Osteoblast (primary cell): ENCODE data around the gene THAP7. TPM values are rescaled to one million over a fixed set of nuclear protein-coding genes. Genes with fewer than 3 reads are reported as not detected.

Experiments
- DNase-seq: peaks from one replicate; pipeline ENCODE4 v3.0.0; 2011; ENCODE audit warnings: low spot score, mixed read lengths; ENCODE audit not compliant: insufficient read length; ENCODE audit errors: missing footprints
- H2AFZ ChIP-seq: 2 replicates; pipeline ENCODE4 v1.6.0; 2011; ENCODE audit warnings: mild to moderate bottlenecking, low read length
- H3K27ac ChIP-seq: 2 replicates; pipeline ENCODE4 v1.5.1; 2011; ENCODE audit warnings: mild to moderate bottlenecking, low read depth, low read length, moderate library complexity
- H3K27me3 ChIP-seq: 2 replicates; pipeline ENCODE4 v1.6.0; 2012; ENCODE audit warnings: mild to moderate bottlenecking, control low read depth, inconsistent platforms, low read length, moderate library complexity; ENCODE audit not compliant: insufficient read depth
- H3K36me3 ChIP-seq: 2 replicates; pipeline ENCODE4 v1.5.1; 2011; ENCODE audit warnings: mild to moderate bottlenecking, low read length, control low read depth, moderate library complexity; ENCODE audit not compliant: insufficient read depth
- H3K4me1 ChIP-seq: 2 replicates; pipeline ENCODE4 v1.5.1; 2011; ENCODE audit warnings: mild to moderate bottlenecking, low read length, control low read depth, moderate library complexity; ENCODE audit not compliant: insufficient read depth
- H3K4me2 ChIP-seq: 2 replicates; pipeline ENCODE4 v1.6.0; 2011; ENCODE audit warnings: mild to moderate bottlenecking, low read length; ENCODE audit not compliant: insufficient read depth
- H3K4me3 ChIP-seq: fragments of 200-600 bp; sonication (generic); 3 replicates; pipeline ENCODE4 v1.5.1; 2012; ENCODE audit warnings: mild to moderate bottlenecking, low read length, inconsistent platforms; ENCODE audit not compliant: insufficient read depth
- H3K79me2 ChIP-seq: 2 replicates; pipeline ENCODE4 v1.6.0; 2012; ENCODE audit warnings: mild to moderate bottlenecking, low read length, control low read depth, inconsistent platforms; ENCODE audit not compliant: insufficient read depth
- H3K9me3 ChIP-seq: 2 replicates; pipeline ENCODE4 v1.5.1; 2011; ENCODE audit warnings: low read depth, low read length, control low read depth
- H4K20me1 ChIP-seq: 2 replicates; pipeline ENCODE4 v1.6.0; 2012; ENCODE audit warnings: mild to moderate bottlenecking, low read length, control low read depth; ENCODE audit not compliant: insufficient read depth
- total RNA-seq: library from RNA; depleted of rRNA; stranded (reverse); fragments of >200 nt; gene quantifications from 2 replicates; pipeline ENCODE4 v1.2.3, GENCODE V29; 2012
- TF ChIP-seq, protein P1 (sequence below): IDR thresholded peaks from 2 replicates; pipeline ENCODE4 v1.5.1; 2011; ENCODE audit warnings: mild to moderate bottlenecking, low read depth, low read length, moderate library complexity; ENCODE audit errors: extremely low read depth

THAP7 gene
- total RNA-seq, 1 donor = 24.2 TPM

- Histone ChIP-seq H3K4me2 (no peak overlapping the region), H3K9me3 (no peaks in the 10 kb centered on the region), H3K4me3 (no peak overlapping the region), H3K4me1 (no peaks in the 10 kb centered on the region), H3K27ac (no peak overlapping the region), H4K20me1 (peaks cover 3% of the 10 kb centered on the region), H3K27me3 (peaks cover 31% of the 10 kb centered on the region), H2AFZ (no peak overlapping the region), H3K79me2 (no peaks in the 10 kb centered on the region), H3K36me3 (no peaks in the 10 kb centered on the region)
- DNase-seq = no peak
- TF ChIP-seq, protein P1, sequence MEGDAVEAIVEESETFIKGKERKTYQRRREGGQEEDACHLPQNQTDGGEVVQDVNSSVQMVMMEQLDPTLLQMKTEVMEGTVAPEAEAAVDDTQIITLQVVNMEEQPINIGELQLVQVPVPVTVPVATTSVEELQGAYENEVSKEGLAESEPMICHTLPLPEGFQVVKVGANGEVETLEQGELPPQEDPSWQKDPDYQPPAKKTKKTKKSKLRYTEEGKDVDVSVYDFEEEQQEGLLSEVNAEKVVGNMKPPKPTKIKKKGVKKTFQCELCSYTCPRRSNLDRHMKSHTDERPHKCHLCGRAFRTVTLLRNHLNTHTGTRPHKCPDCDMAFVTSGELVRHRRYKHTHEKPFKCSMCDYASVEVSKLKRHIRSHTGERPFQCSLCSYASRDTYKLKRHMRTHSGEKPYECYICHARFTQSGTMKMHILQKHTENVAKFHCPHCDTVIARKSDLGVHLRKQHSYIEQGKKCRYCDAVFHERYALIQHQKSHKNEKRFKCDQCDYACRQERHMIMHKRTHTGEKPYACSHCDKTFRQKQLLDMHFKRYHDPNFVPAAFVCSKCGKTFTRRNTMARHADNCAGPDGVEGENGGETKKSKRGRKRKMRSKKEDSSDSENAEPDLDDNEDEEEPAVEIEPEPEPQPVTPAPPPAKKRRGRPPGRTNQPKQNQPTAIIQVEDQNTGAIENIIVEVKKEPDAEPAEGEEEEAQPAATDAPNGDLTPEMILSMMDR = no peak
Observed at GRCh38 chr22:20967697-20968211, 34.2 kb downstream of the THAP7 start.

DNA sequence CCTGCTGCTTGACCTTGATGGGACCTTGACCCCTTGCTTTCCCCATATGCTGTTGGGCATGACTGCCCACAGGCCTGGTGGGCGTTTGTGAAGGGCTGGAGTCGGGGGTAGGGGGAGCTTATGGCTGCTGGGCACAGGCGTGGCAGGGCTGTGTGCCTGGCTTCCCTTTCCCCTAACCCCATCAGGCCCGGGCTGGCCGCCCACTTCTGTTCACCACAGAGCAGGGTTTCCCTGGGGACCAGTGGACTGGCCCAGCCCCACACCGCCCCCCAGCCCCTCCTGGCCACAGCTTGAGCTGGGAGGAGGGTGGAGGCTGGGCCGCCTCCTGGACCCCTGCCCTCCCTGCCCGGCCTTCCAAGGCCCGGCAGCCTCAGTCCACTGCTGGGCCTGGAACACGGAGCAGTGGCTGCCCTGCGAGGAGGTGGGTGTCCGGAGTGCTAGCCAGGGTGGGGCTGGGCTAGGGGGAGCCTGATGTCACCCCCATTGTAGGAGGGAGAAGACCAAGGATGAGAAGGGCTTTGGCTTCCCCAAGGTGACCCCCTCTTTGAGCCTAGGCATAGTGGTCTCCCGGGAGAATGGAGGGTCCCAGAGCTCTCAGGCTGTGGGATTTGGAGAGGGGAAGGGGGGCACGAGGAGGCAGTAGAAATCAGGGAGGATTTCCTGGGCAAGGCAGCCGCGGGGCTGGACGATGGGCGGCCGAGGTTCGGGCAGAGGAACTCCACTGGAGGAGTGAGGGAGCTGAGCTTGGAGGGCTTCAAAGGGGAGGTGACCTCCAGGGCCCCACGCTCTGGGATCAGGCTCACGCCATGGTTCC lies 34.8 kb downstream of the THAP7 start, which contains the start of gene AIFM3:
AIFM3 (plus strand) TSS at position 373 of the 814 bp plus-strand sequence. CDS start 690 bp downstream, outside the sequence.
- Histone ChIP-seq H3K79me2 (no peaks in the 10 kb centered on the region), H3K9me3 (no peaks in the 10 kb centered on the region), H3K4me1 (no peaks in the 10 kb centered on the region), H3K36me3 (no peaks in the 10 kb centered on the region), H3K27me3 (peaks cover 31% of the 10 kb centered on the region), H3K4me2 (no peak within 1 kb of the TSS), H4K20me1 (peaks cover 3% of the 10 kb centered on the region), H3K27ac (no peak within 1 kb of the TSS), H2AFZ (no peak within 1 kb of the TSS), H3K4me3 (no peak within 1 kb of the TSS)
- DNase-seq = peak; percentile 89
- TF ChIP-seq, protein P1 = no peak

DNA sequence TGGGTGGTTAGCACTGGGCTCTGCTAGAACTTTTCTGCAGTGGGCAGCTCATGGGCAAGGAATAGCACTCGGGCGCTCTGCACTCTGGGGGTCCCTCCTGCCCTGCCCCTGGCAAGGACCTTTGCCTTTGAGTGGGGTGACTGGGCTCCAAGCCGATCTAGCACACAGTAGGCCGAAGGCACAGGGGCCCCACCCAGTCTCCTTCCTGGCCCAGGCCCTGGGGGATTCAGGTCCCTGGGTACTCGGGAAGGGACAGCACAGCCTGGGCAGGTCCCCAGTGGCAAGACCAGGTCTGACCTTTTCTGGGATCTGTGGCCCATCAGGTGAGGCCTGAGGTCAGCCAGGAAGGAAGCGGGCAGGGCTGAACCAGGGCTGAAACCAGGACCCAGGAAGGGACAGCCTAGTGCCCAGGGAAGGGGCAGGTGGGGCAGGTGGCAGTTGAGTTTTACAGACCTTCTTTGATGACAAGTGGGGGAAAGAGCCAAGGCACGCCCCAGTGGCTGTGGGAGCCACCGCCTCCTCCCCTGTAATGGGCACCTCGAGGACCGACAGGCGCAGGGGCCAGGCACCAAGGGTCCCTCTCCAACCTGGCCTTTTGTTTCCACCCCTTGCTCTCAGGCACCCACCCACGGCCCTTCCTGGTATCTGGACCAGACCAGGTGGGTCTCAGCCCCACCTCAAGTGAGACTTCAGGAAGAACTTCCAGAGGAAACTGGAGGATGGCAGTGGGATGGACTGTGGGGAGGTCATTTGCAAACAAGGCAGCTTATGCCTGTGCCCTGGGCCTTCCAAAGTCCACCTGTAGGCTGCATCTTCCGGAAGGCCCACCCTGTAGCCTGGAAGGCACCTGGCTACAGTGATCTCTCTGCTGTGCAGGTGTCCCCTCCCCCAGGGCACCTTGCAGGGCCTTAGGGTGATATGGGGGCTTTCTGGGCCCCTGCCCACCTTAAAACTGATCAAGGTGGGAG lies 35.7 kb downstream of the THAP7 start:
- Histone ChIP-seq H3K27me3 (peaks cover 31% of the 10 kb centered on the region), H3K4me3 (no peak overlapping the region), H3K4me2 (no peak overlapping the region), H3K27ac (no peak overlapping the region), H3K4me1 (no peaks in the 10 kb centered on the region), H3K9me3 (no peaks in the 10 kb centered on the region), H3K79me2 (no peaks in the 10 kb centered on the region), H4K20me1 (peaks cover 3% of the 10 kb centered on the region), H2AFZ (no peak overlapping the region), H3K36me3 (no peaks in the 10 kb centered on the region)
- peak; percentile 74 for DNase-seq
- TF ChIP-seq, protein P1 = no peak
